Activated CD8-positive, alpha-beta memory T cell treated with anti-CD3 and anti-CD28 coated beads for 24 hours (primary cell): ENCODE results near the gene SH3TC2.
"Not testable (repeated sequence)": the region's sequence is repeated elsewhere in the genome, so short reads cannot be mapped to it uniquely, and the experiment has no call there.

Experiments
- DNase-seq: peaks from one replicate; pipeline ENCODE4 v3.0.0-alpha.2; 2020

Gene SH3TC2

GRCh38 chr5:149063017-149063687 lies at the start of gene SH3TC2:
Gene SH3TC2 (minus strand): TSS chr5:149063062. CDS start chr5:149063022, 40 bp downstream.
- DNase-seq, result no peak

- no peak for DNase-seq
Measured at GRCh38 chr5:149110406-149110805, 47.5 kb upstream of the SH3TC2 start.

GRCh38 chr5:149108651-149109280 lies 45.9 kb upstream of the SH3TC2 start:
- no peak for DNase-seq

GRCh38 chr5:149100331-149100730 lies 37.5 kb upstream of the SH3TC2 start:
- no peak for DNase-seq

GRCh38 chr5:149099920-149100319 lies 37.1 kb upstream of the SH3TC2 start:
- DNase-seq, result no peak

- DNase-seq, result no peak
Measured at GRCh38 chr5:149094996-149095395, 32.1 kb upstream of the SH3TC2 start.

- no peak for DNase-seq
Measured at GRCh38 chr5:149093625-149094024, 30.8 kb upstream of the SH3TC2 start.

- DNase-seq, result no peak
Measured at GRCh38 chr5:149089796-149090195, 26.9 kb upstream of the SH3TC2 start.

GRCh38 chr5:149088686-149089085 lies 25.8 kb upstream of the SH3TC2 start:
- no peak for DNase-seq

- DNase-seq, result no peak
Measured at GRCh38 chr5:149083846-149084245, 21.0 kb upstream of the SH3TC2 start.

GRCh38 chr5:149082271-149082670 lies 19.4 kb upstream of the SH3TC2 start:
- no peak for DNase-seq

GRCh38 chr5:149080294-149080693 lies 17.4 kb upstream of the SH3TC2 start:
- DNase-seq, result no peak

GRCh38 chr5:149079883-149080282 lies 17.0 kb upstream of the SH3TC2 start:
- no peak for DNase-seq

- DNase-seq, result not testable (repeated sequence)
Measured at GRCh38 chr5:149074071-149074470, 11.2 kb upstream of the SH3TC2 start.

- DNase-seq, result no peak
Measured at GRCh38 chr5:149073213-149073612, 10.4 kb upstream of the SH3TC2 start.

GRCh38 chr5:149072791-149073190 lies 9.9 kb upstream of the SH3TC2 start:
- no peak for DNase-seq

- DNase-seq, result no peak
Measured at GRCh38 chr5:149072376-149072775, 9.5 kb upstream of the SH3TC2 start.

- no peak for DNase-seq
Measured at GRCh38 chr5:149071756-149072155, 8.9 kb upstream of the SH3TC2 start.

- DNase-seq, result no peak
Measured at GRCh38 chr5:149071216-149071615, 8.4 kb upstream of the SH3TC2 start.

- DNase-seq, result no peak
Measured at GRCh38 chr5:149069711-149070110, 6.8 kb upstream of the SH3TC2 start.

- no peak for DNase-seq
Measured at GRCh38 chr5:149063896-149064478, 1.1 kb upstream of the SH3TC2 start.

- DNase-seq, result no peak
Measured at GRCh38 chr5:149062371-149063016, 368 bp downstream of the SH3TC2 start.

GRCh38 chr5:149061341-149061740 lies 1.5 kb downstream of the SH3TC2 start:
- DNase-seq, result no peak

GRCh38 chr5:149060325-149060724 lies 2.5 kb downstream of the SH3TC2 start:
- no peak for DNase-seq
